HG02884 (cell line): ENCODE results near the gene STARD5.

ENCODE experiments used
- ATAC-seq: cut with Tn5 transposase; IDR thresholded peaks from one replicate; pipeline ENCODE4 v1.9.1; 2021; ENCODE audit warnings: mild to moderate bottlenecking, moderate library complexity; ENCODE audit not compliant: unreplicated experiment

Gene STARD5

DNA sequence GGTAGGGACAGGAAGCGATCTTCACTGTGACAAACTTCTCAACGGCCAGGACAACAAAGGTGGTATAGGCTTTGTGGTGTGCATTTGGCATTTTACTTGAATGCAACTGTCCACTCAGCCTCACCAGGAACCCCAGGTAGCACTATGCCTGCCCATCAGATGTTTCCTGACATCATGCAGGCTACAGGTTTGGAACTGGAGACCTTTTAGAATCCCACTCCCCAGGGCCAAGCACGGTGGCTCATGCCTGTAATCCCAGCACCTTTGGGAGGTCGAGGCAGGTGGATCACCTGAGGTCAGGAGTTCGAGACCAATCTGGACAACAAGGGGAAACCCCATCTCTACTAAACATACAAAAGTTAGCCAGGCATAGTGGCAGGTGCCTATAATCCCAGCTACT, 9.6 kb downstream of the STARD5 start:
- ATAC-seq = no peak

DNA sequence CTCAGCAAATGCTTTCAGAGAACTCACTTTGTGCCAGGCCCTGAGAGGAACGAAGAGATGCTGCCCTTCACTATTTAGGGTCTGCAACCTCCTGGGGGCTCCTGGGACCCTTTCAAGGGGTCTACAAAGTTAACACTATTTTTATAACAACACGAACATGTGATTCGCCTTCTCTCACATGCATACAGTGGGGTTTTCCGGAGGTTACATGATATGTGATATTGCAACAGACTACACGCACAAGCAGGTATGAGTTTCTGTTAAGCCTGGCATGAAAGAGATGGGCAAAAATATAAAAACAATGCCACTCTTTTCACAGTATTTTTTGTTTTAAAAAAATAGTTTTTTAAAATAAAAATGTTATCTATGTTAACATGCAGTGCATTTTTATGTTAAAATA, 10.3 kb downstream of the STARD5 start:
- no peak for ATAC-seq

DNA sequence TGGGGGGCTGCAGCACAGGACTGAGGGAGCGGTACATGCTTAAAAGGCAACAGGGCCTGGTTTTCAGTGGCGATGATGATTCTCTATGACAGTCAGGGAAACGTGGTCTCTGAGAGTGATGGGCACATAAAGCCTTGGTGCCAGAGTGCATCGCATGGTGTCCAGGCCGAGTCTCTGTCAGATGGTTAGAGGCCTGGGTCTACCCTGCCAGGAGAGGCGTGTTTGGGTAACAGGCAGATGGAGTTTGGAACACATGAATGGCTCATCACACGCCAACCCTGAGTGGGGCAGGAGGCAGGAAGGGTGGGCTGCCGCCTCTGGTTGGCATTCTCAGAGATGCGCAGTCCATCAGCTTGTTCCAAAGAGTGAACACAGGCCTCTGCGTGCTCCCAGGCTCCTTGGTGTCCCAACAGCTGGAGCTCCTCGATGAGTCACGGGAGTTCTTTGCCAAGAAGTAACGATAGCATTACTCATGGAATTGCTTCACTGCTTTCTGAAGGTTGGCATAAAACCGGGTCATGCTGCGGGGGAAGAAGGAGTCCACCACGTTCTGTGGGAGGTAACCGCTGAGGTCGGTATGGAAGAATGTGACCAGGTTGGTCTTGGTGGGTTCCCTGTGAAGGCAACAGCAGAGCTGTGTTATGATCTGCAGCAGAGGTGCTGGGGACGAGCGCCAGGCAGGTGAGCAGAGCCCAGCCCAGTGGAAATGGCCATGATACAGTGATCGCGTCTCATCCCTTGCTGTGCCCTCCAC, 11.0 kb downstream of the STARD5 start:
- ATAC-seq = no peak

GRCh38 chr15:81311752-81312464, 12.0 kb downstream of the STARD5 start:
- peak; percentile 40 for ATAC-seq

DNA sequence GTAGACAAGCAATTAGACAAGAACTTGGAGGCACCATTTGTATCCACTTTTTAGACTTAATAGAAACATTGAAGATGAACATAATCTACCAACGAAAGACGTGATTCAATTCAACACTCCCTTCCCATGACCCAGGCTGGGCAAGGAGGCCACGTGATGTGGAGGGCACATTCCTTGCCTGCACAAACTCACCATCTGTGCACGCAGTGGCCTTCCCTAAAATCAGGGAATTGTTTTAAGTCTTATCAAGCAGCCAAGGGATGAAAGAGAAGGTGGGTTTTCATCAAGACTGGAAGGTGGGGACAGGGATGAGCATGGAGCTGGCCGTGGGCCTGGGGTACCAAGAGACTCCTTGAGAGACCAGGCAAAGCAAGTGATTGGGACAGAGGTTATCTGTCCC, 13.5 kb downstream of the STARD5 start:
- ATAC-seq = no peak

DNA sequence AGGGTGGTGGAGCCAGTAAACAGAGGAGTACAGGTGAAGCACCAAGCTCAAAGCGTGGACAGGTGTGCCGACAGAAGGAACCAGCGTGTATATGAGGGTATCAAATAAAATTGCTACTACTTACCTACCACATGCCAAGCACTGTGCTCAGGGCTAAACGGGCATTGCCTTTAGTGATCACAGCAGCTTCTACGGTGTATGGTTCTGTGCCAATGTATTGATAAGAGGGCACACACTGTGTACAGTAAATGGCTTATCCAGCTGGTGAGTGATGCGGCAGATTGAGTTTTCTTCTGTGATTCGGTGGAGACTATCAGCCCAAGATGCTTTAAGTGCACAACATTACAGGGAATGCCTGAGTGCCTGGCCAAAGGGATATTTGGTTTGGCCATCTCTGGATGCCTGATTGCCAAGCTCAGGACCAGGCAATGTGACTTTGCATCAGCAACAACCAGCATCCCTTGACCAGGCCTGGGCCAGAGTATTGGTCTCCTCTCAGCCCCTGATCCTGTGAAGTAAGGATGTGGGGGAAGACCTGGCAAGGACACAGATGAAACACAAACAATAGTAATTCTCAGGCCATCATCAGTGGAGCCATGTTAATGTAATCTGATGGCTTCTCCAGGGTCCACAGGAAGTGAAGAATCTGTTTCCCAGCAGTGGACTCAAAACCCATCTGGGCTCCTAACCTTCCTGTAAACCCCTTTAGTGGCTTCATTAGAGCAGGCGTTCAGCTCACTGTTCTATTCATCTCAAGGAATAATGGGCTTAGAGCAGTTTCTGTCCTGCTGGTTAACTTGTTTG, 14.1 kb downstream of the STARD5 start:
- ATAC-seq = no peak

GRCh38 chr15:81308260-81308659, 15.7 kb downstream of the STARD5 start:
- no peak for ATAC-seq

DNA sequence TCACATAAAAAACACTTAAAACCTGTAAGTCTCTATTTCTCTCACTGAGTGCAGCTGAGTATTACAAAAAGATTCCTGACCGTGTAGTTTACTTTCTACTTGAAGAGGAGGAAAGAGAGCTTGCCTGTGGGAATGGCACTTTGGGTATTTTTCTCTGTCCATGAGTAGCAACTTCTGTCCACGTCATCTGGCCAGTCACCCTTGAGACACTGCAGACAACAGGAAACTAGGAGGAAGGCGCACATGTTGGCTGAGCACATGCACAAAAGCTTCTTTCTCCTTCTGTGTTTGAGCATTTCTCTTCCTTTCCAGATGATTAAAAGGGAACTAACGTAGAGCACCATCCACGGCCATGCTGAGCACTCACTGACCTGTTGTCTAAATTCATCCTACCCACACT, 19.7 kb downstream of the STARD5 start:
- ATAC-seq = no peak

- no peak for ATAC-seq
These were observed 20.4 kb downstream of the STARD5 start for GRCh38 chr15:81303244-81304225.

- ATAC-seq = no peak
These were observed 21.2 kb downstream of the STARD5 start for GRCh38 chr15:81302701-81303109.

DNA sequence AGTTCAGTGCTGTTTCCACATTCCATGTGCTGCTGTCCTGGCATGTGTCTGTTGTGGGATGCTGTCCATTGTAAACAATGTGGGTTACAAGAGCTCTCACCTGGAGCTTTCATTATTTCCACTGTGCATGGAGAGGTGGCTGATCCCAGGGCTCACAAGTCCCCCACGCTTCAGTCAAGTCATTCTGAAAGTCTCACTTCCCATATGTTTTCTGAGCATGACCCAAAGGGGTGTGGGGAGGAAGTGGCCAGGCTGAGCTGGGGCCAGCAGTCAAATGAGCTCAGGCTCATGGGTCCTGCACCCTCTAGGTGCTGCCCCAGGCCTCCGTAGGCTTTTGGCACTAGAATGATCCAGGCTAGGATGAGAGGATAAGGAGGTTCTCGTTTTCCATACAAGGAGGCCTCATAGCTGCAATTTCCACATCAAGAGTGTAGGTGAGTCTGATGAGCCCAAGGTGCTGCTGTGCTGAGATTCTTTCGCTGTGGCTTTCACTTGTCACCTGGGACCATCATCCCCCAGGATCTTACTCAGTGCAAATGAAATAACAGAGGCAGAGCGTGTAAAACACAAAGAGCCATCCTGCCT, 22.0 kb downstream of the STARD5 start:
- ATAC-seq = peak; percentile 61

DNA sequence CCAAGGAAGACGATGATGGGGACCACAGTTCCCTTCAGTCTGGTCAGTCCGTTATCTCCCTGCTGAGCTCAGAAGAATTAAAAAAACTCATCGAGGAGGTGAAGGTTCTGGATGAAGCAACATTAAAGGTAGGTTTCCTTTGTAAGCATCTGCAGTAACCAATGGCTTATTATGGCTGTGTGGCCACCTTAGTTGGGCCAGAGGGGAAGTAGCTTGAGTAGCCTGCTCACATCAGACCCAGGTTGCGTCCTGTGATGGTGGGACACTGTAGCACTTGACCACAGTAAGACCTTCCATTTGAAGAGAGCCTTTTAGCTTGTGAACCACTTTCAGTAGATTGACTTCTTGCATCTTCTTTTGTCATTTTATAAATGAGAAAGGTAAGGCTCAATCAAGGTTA, 22.6 kb downstream of the STARD5 start:
- ATAC-seq = no peak

- no peak for ATAC-seq
These were observed 24.2 kb downstream of the STARD5 start for GRCh38 chr15:81299630-81300273.

DNA sequence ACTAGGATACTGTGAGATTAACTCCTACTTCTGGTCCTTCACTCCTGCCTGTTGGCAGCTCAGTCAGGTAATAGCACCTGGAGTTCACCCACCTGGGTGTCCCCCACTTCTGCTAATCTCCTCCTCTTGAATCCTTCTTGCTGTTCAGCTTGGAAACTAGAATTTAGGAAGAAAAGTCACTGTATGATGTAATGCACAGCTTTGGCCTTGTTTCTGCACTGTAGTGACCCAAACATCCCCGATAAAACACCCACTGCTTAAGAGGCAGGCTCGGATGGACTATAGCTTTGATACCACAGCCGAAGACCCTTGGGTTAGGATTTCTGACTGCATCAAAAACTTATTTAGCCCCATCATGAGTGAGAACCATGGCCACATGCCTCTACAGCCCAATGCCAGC, 24.8 kb downstream of the STARD5 start:
- no peak for ATAC-seq

DNA sequence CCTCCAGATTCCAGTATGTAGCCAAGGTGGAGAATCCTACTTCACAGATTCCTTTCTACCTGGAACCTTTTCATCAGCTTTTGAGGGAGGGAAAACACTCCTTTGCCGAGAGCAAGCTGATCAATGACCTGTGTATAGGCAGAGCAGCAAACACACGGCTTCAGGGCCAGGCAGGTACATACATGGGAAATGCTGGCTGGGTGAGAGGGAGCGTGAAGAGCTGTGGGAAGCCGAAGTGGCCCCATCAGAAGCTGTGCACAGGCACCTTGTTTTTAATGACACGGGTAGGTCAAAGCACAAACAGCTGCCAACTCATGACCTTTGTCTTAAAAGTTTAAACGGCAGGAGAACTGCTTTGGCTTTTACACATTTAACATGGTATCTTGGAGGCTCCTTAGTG, 25.3 kb downstream of the STARD5 start:
- no peak for ATAC-seq

DNA sequence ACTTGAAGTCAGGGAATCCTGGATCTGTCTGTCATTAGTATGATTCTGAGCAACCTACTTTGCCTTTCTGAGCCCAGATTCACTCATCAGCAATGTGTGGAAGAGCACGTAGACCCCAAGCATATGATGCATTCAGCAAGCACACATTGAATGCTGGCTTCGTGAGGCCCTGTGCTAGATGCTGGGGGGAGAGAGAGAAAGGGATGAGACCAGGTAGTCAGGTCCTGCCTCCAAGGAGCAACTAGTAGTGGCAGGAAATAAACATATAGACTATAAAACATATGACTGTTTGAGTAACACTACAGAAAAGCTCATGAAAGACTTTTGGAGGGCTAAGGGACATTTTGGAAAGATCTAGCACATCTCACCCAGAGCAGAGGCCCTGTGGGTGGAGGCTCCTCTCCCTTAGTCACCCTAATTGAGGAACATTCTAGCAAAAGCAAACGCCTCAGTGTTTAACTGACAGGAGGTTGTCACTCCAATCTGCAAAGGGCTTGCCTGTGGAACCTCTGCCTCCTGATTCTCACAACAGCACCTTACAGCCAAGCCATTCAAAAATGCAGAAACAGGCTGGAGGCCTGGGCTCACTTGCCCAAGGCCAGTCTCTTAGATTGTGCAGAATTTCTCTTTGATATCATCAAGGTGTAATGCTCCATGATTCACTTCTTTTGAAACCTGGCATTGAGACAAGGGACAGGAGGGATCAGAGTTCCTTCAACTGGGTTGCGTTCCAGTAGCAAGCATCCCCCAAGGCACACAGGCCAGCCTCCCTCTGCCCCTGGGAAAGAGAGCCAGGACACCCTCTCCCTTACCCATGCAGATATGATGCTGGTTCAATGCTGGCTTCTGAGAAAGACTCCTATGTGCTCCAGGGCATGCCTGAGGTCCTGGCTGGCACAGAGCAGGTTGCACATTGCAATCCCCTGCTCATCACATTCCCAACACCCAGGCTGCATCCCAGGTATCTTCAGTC, 26.1 kb downstream of the STARD5 start:
- ATAC-seq = no peak

- ATAC-seq = no peak
These were observed 26.8 kb downstream of the STARD5 start for GRCh38 chr15:81297147-81297572.

DNA sequence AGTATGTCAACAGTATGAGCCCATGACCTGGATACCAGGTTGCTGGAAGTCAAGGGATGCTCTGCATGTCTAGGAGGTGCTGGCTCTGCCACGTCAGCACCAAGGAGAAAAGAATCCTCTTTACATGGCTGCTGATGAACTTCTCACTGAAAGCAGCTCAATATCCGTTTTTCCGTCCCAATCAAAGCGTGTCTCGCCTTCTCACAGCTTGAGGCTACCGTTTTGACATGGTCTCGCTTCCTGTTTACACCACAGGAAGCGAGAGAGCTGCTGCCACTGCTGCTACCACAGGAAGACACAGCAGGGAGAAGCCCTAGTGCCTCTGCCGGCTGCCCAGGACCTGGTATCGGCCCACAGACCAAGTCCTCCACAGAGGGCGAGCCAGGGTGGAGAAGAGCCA, 27.3 kb downstream of the STARD5 start:
- peak; percentile 39 for ATAC-seq
